KG1 (cell line): Measurements from ENCODE around the gene TRIM54.
"Not testable (repeated sequence)": the region's sequence is repeated elsewhere in the genome, so short reads cannot be mapped to it uniquely, and the experiment has no call there.

Experiments used
- DNase-seq: peaks from one replicate; lab custom pipeline; 2025; lab: John Stamatoyannopoulos, UW

Gene TRIM54

DNA sequence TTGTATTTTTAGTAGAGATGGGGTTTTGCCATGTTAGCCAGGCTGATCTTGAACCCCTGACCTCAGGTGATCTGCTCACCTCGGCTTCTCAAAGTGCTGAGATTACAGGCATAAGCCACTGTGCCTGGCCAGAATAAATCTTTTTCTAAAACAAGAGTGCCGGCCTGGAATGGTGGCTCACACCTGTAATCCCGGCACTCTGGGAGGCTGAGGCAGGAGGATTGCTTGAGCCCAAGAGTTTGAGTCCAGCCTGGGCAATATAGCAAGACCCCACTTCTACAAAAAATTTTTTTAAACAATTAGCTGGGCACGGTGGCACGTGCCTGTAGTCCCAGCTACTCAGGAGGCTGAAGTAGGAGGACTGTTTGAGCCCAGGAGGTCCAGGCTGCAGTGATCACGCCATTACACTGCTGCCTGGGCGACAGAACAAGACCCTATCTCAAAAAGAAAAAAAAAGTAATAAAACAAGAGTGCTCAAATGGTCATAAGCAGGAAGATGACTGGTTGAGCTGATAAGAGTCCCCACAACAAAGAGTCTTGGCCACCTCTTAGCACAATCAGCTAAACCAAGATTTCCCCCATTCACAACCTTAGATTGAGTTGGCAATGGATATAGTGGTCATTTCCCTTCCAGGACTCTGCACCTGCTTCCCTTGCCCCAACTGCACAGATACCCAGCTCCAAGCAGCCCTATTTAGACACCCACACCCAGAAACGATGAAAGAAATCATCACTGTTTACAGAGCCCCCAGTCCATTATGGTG, 31.8 kb downstream of the TRIM54 start:
- DNase-seq, result no peak

DNA sequence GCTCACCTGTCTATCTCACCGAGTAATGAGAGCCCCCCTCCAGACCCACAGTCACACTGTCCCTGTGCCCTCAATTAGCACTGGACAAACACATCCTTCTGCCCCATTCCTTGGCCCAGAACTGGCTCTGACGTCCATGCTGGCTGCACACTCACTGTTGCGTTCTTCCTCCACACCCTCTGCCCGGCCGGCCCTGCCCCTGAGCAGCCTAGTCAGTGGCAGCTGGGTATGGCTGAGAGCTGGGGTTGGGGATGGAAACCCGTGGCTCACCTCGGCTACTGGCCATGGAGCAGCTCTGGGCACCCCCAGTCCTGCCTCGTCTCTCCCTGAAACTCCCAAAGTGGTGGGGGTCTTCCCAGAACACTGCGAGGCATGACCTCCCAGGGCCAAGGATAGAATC, 32.5 kb downstream of the TRIM54 start:
- DNase-seq, result no peak

DNA sequence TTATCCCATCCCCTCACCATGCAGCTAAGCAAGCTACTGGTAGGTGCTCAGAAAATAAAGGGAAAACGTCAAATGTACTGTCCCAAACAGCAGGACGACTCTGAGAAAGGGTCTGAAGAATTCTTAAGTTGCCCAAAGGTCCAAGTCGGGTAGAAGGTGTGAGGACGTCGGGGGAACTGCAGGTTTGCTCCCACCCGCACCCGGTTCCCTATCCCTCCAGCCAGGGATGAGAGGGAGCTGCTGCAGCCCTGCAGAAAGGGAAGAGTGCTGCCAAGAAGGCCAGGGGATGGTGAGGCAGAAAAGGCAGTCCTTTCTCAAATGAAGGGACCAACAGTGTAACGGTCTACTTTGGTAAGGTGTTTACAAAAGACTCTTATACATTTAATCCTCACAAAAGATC, 32.9 kb downstream of the TRIM54 start:
- DNase-seq, result no peak

DNA sequence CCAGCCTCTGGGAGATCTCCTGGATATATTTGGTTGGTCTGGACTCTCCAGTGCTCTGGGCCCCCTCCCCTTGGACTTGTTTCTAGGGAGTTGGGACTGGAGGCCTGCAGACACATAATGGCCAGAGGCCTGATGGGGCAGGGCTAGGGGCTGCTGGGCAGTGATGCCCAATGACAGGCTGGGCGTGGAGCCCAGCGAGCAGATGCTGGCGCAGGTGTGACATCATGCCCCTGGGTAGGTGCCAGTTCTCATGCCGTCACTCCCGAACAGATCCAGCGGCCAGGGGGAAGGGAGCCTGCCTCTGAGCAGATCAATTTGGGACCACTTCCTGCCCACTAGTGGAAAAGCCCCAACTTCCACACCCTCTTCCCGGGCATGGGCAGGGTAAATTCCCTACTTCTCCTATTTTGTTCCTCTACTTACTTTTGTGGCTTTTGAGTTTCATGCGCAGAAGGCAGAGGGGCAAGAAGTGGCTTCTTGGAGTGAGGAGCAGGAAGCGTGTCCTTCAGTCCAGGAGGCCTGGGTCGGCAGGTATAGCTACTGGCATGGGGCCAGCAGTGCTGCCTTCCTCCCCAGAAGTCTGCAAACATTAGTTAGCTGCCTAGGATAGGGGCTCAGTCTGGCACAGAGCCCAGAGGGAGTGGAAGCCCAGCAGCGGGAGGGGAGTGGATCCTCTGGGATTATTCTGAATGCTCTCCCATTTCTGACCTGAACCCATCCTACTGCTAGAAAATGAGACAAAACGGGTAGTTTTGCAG, 34.6 kb downstream of the TRIM54 start:
- no peak for DNase-seq

DNA sequence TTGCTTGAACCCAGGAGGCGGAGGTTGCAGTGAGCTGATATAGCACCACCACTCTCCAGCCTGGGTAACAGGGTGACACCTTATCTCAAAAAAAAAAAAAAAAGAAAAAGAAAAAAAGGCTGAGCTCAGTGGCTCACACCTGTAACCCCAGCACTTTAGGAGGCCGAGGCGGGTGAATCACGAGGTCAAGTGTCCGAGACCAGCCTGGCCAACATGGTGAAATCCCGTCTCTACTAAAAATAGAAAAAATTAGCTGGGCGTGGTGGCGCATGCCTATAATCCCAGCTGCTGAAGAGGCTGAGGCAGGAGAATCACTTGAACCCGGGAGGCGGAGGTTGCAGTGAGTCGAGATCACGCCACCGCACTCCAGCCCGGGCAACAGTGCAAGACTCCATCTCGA, 37.6 kb downstream of the TRIM54 start:
- not testable (repeated sequence) for DNase-seq

DNA sequence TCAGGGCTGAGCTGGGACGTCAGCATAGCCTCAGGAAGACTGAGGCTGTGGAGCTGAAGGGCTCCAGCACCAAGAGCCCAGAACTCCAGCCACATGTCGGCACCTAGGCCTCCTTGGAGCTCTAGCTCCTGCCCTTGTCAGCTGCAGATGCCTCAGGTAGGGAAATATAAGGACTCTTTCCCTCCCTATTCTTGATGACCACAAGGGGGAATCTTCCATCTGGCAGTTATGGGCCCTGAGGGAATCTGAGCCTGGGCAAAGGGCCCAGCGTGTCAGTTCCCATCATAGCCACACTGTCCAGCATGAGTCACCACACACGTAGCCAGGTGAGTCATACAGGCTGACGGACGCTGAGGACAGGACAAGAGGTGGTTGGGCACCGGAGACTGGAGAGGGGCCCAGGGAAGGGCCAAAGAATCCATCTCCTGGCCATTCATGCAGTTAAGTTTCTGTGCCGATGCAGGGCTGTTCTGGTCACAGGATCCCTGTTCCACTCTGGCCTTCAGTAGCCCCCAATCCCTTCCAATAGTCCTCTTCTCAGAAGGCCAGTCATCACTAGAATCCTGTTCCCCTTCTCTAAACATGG, 38.8 kb downstream of the TRIM54 start:
- no peak for DNase-seq

DNA sequence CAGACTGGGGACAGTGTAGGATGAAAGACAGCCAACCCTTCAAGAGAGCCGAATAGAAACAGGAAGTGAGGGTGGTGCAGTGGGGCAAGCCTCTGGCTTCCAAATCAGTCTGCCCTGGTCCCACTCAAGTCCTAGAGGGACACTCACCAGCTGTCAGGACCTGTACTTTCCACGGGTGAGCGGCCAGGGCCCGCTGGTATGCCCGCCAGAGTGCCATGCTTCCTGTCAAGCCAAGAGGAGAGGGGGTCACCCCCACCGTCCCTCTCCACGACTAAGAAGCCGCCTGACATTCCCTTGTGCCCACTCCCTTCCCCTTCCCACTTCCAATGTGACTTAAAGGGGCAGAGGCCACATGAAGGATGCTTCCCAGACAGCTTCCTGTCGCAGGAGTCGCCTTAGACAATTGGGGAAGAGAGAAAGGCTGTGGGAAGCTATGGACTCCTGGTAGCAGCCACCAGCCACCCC, 40.1 kb downstream of the TRIM54 start:
- no peak for DNase-seq

DNA sequence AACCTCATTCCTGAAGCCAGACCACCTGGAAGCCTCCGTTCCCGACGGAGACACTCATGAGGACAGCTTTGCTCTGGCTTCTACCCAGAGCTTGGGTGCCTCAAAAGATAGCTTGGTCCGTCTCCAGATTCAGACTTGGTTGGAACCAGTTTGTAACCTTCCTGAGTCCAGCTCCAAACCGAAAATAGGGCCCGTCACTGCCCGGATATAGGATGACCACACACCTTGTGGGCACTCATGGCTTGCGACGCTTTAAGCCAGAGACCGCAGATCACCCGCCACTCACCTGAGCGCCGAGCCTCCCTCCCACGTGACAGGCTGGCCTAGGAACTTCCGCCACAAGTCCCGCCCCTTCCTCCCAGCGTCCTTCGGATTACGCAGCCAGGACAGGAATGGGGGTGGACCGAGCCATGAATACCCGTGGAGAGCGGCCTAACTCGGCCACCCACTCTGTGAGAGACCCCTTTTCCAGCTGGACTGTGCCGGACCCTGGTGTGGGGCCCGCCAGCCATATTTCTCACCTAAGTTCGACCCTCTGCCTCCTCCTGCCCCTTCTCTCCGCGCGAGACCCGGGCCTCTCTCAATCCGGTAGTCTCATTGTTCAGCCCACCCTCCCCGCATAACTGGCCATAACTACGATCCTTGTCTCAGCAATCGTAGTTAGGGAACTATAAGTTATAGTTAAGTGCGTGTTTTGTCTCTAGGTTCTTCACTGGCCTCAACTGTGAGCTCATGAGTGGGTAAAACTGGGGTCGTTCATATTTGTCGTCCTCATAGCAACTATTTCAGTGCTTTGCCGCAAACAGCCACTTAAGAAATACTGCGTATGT, 40.8 kb downstream of the TRIM54 start, which contains the start of gene MPV17:
Gene MPV17 (minus strand): TSS at position 332 of the 830 bp plus-strand sequence. CDS start 580 bp downstream, outside the sequence.
- DNase-seq, result peak; percentile 67

DNA sequence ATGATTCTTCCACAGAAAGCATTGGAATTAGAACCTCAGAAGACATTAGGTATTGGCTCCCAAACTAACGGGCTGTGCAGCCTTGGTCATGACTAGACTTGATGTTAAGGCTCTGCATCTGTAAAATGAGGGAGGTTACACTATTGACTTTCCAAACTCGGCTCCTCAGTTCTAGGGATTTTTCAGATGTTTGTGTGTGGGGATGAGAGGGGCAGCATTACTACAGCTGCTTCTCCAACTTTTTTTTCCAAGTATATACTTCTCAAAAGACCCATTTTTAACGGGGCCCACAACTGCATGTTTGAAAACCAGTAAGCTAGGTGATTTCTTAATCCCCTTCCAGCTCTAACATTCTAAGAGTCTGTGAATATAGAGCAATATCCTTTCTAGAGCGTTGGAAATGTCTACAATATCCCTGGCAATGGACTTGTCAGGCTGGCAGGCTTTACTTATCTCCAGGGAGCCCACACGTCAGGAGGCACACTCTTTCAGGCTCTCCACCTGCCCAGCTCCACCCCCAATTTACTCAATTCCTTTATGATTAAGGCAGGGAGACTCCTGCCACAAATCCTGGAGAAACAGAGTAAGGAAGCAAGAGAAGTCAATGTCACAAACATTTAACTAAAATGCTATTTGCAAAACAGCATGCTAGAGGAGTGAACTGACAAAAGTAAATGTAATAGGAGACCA, 41.5 kb downstream of the TRIM54 start:
- no peak for DNase-seq

DNA sequence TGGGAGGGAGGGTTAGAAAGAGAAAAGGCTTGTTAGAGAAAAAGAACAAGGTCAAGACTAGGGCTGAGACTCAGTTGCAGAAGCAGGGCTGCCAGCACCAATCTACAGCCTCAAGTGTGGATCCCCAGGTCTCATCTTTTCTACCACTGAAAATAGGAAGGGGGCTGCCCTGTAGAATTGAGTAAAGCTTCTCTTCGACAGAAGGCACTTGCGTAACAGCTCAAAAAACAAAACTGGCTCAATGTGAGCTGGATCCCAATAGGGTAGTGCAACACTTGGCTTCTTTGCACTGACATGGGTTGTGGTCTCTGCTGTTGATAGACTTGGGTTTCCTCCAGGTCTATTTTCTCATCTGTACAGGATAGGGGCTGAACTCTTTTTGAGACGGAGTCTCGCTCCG, 42.5 kb downstream of the TRIM54 start:
- DNase-seq, result no peak

DNA sequence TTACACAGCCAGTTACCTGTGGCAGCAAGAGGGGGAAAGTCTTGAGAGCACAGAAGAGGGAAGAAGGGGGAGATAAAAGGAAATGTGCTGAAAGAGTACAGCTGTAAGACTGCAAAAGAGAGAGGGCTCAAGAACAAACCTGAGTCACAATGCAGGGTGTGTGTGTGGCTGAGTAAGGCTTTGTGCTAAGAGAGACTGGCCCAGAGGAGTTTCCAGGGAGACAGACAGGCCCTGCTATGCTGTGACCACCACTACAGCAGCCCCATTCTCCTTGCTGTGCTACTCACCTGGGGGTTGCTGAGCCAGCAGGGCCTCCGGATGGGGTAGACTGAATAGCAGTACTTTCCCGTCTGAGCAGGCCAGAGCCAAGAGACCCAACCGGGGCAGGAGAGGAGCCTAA, 53.1 kb downstream of the TRIM54 start:
- DNase-seq, result no peak

DNA sequence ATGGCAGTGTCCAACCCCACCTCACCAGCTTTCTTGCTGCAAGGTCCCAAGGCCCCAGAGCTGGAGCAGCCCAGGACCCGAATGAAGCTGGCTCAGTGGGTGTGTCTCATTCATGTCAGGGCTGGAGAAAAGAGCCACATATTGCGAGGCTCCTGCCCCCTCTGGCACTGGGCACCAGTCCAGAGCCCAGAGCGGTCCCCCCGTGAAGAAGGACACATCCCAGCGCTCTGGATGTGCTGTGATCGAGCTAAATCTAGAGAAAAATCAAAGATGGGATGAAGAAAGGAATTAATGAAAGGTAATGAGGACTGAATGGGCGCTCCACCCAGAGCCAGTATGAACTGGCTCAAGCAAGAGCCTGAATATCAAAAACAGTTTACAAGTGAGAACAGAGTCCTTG, 53.9 kb downstream of the TRIM54 start:
- DNase-seq, result no peak

DNA sequence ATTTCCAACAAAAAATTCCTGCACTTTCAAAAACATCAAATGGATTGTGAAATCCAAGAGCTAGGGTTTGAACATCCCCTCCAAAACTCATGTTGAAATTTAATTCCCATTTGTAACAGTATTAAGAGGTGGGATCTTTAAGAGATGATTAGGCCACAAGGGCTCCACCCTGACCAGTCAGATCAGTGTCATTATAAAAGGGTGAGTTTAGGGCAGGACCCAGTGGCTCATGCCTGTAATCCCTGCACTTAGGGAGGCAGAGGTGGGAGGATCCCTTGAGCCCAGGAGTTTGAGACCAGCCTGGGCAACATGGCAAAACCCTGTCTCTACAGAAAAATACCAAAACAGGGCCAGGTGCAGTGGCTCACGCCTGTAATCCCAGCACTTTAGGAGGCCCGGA, 65.4 kb downstream of the TRIM54 start:
- no peak for DNase-seq

DNA sequence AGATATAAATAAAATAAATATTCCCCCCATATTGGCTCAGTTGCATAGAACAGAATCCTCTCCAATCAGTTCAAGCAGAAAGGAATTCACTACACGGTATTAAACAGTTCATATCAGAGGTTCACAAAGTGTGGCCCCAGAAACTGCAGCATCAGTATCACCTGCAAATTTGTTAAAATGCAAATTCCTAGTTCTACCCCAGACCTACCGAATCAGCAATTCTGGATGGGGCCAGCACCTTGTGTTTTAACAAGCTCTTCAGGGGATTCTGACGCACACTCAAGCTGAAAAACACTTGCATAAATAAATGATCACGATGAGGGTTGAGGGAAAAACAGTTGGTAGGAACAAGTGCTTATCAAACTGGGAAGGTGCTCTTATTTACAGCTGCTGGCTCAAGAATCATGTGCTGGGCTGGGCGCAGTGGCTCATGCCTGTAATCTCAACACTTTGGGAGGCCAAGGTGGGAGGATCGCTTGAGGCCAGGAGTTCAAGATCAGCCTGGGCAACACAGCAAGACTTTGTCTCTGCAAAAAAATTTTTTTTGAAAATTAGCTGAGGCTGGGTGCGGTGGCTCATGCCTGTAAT, 68.0 kb downstream of the TRIM54 start:
- no peak for DNase-seq

DNA sequence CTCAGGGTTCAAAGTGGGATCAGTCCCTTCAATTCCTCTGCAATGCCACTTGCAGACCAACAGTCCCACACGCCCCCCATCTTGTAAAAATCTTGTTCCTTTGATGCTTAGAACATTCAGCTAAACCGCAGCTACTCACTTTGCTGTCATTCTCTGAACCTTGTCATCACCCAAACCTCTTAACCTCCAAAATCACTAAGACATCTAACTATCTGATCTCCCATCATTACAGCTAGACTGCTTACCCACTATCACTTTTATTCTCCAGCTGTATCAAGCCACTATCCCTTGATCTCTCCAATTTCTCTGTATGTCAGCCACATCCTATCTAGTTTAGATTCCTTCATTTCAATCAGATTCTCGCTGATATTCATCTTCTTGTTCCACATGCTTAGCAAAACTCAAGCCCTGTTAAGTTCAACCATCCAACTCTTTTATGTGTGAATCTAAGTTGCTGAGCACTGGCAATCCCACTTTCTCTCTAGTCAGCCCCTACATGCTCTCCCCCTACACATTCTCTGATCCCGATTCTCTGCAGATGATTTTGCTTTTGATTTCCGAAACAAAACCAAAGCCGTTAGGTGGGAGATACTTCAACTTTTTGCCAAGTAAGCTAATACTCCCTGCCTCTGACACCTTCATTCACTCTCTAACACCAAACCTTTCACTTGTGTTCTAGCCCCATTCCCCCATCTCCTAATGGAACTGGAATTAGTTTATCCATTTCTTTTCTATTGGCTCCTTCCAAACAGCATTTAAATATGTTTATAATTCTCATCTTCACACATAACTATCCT, 69.8 kb downstream of the TRIM54 start:
- DNase-seq, result no peak

DNA sequence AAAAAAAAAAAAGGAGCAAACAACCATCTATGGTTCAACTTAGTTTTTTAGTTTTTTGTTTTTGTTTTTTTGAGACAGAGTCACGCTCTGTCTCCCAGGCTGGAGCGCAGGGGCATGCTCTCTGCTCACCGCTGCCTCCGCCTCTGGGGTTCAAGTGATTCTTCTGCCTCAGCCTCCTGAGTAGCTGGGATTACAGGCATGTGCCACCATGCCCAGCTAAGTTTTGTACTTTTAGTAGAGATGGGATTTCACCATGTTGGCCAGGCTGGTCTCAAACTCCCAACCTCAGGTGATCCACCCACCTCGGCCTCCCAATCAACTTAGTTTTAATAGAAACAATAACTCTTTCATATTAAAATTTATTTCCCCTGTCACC, 71.1 kb downstream of the TRIM54 start:
- DNase-seq, result not testable (repeated sequence)

DNA sequence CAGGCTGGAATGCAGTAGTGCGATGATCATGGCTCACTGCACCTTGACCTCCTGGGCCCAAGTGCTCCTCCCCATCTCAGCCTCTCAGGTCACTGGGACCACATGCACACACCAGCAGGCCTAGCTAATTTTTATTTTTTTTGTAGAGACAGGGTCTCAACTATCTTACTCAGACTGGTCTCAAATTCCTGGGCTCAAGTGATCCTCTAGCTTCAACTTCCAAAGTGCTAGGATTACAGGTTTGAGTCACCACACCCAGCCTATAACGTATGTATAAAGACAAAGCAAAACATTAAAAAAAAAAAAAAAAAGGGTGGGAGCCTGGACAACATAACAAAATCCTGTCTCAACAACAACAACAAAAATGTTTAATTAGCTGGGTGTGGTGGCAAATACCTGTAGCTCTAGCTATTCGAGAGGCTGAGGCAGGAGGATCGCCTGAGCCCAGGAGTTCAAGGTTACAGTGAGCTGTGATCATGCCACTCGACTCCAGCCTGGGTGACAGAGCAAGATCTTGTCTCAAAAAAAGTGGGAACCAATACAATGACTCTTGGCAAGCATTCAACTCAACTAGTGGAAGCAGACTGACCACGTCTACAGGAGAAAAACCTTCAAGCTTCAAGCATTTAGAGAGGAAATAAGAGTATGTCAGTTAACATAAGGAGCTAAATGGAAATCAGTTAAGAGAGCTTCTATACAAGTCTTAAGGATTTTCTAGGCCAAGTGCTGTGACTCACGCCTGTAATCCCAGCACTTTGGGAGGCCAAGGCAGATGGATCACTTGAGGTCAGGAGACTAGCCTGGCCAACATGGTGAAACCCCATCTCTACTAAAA, 71.8 kb downstream of the TRIM54 start:
- peak; percentile 19 for DNase-seq

DNA sequence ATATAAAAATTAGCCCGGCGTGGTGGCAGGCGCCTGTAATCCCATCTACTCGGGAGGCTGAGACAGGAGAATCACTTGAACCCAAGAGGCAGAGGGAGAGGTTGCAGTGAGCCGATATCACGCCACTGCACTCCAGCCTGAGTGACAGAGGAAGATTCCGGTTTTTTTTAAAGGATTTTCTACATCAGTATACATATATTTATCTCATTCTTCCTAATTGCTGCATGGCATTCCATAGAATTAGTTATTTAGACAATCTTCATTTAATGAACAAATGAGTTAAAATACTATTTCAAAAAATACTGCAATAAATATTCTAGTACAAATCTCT, 72.3 kb downstream of the TRIM54 start:
- DNase-seq, result no peak

DNA sequence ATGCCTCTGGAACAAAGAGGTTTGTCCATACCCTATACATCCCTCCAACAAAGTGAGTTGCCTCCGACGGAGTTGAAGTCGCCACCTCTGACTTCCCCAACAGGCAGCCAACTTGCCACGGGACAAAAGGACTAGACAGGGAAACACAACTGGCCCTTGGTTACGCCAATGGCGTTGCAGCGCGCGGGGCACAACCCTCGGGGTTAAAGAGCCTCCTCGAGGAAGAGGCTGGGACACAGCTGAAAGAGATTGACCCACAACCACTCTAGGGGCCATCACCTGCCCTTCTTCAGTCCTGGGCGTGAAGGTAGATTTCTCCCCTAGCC, 73.8 kb downstream of the TRIM54 start:
- peak; percentile 77 for DNase-seq
